Activated CD4-positive, CD25-positive, alpha-beta regulatory T cell treated with anti-CD3 and anti-CD28 coated beads, Interleukin-2, amount 50 U/mL, for 72 hours (primary cell): ENCODE results near the gene CCDC13.
A peak's percentile ranks its signal among the peaks of the same experiment; 100 is the strongest.
"Not testable (repeated sequence)": the region's sequence is repeated elsewhere in the genome, so short reads cannot be mapped to it uniquely, and the experiment has no call there.

Source experiments
- DNase-seq: peaks from one replicate; pipeline ENCODE4 v3.0.0; 2021

Gene CCDC13

GRCh38 chr3:42772670-42773408 is at the start of gene CCDC13:
CCDC13 (minus strand) TSS chr3:42773253; CDS start chr3:42758345, 14,908 bp downstream.
- peak; percentile 83 for DNase-seq

- no peak for DNase-seq
Measured at GRCh38 chr3:42822828-42823227, 49.8 kb upstream of the CCDC13 start.

- DNase-seq, result no peak
Measured at GRCh38 chr3:42820746-42821051, 47.6 kb upstream of the CCDC13 start.

- no peak for DNase-seq
Measured at GRCh38 chr3:42819351-42819965, 46.4 kb upstream of the CCDC13 start.

GRCh38 chr3:42815826-42816225 is 42.8 kb upstream of the CCDC13 start:
- DNase-seq, result no peak

GRCh38 chr3:42814914-42815507 is 42.0 kb upstream of the CCDC13 start:
- no peak for DNase-seq

GRCh38 chr3:42814246-42814645 is 41.2 kb upstream of the CCDC13 start:
- no peak for DNase-seq

GRCh38 chr3:42811118-42811883 is 38.2 kb upstream of the CCDC13 start:
- not testable (repeated sequence) for DNase-seq

- DNase-seq, result not testable (repeated sequence)
Measured at GRCh38 chr3:42810706-42811105, 37.7 kb upstream of the CCDC13 start.

- DNase-seq, result no peak
Measured at GRCh38 chr3:42809202-42809601, 36.1 kb upstream of the CCDC13 start, which contains the start of gene ACKR2. ACKR2 (plus strand) TSS chr3:42809445; CDS start chr3:42864503, 55,058 bp downstream.

- no peak for DNase-seq
Measured at GRCh38 chr3:42807929-42808328, 34.9 kb upstream of the CCDC13 start.

GRCh38 chr3:42805141-42805821 is 32.2 kb upstream of the CCDC13 start:
- no peak for DNase-seq

- DNase-seq, result no peak
Measured at GRCh38 chr3:42804831-42805132, 31.7 kb upstream of the CCDC13 start.

- DNase-seq, result peak; percentile 93
Measured at GRCh38 chr3:42804106-42804830, 31.2 kb upstream of the CCDC13 start, which contains the start of gene HIGD1A. HIGD1A (minus strand) TSS chr3:42804490; CDS start chr3:42794253, 10,237 bp downstream.

GRCh38 chr3:42803414-42804105 is 30.5 kb upstream of the CCDC13 start:
- DNase-seq, result no peak

- no peak for DNase-seq
Measured at GRCh38 chr3:42802876-42803413, 29.9 kb upstream of the CCDC13 start.

GRCh38 chr3:42801784-42802183 is 28.7 kb upstream of the CCDC13 start:
- DNase-seq, result no peak

- no peak for DNase-seq
Measured at GRCh38 chr3:42801048-42801620, 28.1 kb upstream of the CCDC13 start.

GRCh38 chr3:42800251-42800650 is 27.2 kb upstream of the CCDC13 start:
- no peak for DNase-seq

GRCh38 chr3:42799376-42799775 is 26.3 kb upstream of the CCDC13 start:
- DNase-seq, result no peak

GRCh38 chr3:42796332-42796885 is 23.4 kb upstream of the CCDC13 start:
- no peak for DNase-seq
